HepG2 (cell line): Measurements from ENCODE around the gene PATL2. TPM values are rescaled to one million over a fixed set of nuclear protein-coding genes. Genes with fewer than 3 reads are reported as not detected.
"Not testable (repeated sequence)": the region's sequence is repeated elsewhere in the genome, so short reads cannot be mapped to it uniquely, and the experiment has no call there.

ENCODE experiments used
- ATAC-seq: fragments of 200-7000 bp; cut with Tn5 transposase; 3 replicates; pipeline ENCODE4 v1.9.1; 2020; ENCODE audit warnings: mild to moderate bottlenecking, moderate library complexity
- BruUV-seq: library from RNA; stranded (reverse); fragments of 400-500 nt; replicated peaks from 2 replicates; lab custom pipeline; 2021; lab: Mats Ljungman, UMichigan
- CTCF ChIA-PET: fragments of 300-600 bp; formaldehyde crosslinking; extraction: SDS; loops from one replicate; lab custom pipeline; 2021; ENCODE audit warnings: low total read pairs, inconsistent platforms, low intra/inter-chr PET ratio; lab: Yijun Ruan, JAX
- POLR2A ChIA-PET: fragments of 350-600 bp; sonication (Branson Sonifier 250); formaldehyde crosslinking; loops from one replicate; lab custom pipeline; 2020; ENCODE audit warnings: antibody characterized with exemption, inconsistent platforms; lab: Yijun Ruan, JAX
- DNase-seq: peaks from one replicate; pipeline ENCODE4 v3.0.0-alpha.2; 2015; ENCODE audit warnings: low spot score
- FAIRE-seq: peaks from 3 replicates; lab custom pipeline; 2011; peaks lifted over from hg19 to GRCh38; lab: Jason Lieb, UNC
- H2AFZ ChIP-seq: one replicate; pipeline ENCODE4 v1.6.1; 2011; ENCODE audit warnings: low read length, inconsistent platforms
- H3K27ac ChIP-seq: fragments of 300-600 bp; 3 replicates; pipeline ENCODE4 v1.8.0; 2011; ENCODE audit warnings: mixed run types, mild to moderate bottlenecking, mixed read lengths, low read length, inconsistent platforms; ENCODE audit not compliant: insufficient read depth; ENCODE audit errors: extremely low read length
- H3K27me3 ChIP-seq, 2 experiments: fragments of 200-600 bp in 1 of 2; 2 replicates in 1 of 2; 3 replicates in 1 of 2; pipeline versions ENCODE4 v1.6.0 to v1.8.0; 2011; ENCODE audit warnings: low read length in 2 of 2, mild to moderate bottlenecking in 2 of 2, moderate library complexity in 2 of 2, inconsistent platforms in 1 of 2; ENCODE audit not compliant: insufficient read depth in 2 of 2, control insufficient read depth in 1 of 2
- H3K36me3 ChIP-seq, 2 experiments: fragments of 200-600 bp in 1 of 2; replicated peaks in 1 of 2; 2 replicates in 1 of 2; 3 replicates in 1 of 2; pipeline versions ENCODE4 v1.5.1 to v1.8.0; 2011; ENCODE audit warnings: low read length in 2 of 2, inconsistent platforms in 1 of 2; ENCODE audit not compliant: insufficient read depth in 2 of 2, control insufficient read depth in 1 of 2
- H3K4me1 ChIP-seq: 2 replicates; pipeline ENCODE4 v1.5.1; 2012; ENCODE audit warnings: low read length, inconsistent platforms; ENCODE audit not compliant: insufficient read depth
- H3K4me2 ChIP-seq: 2 replicates; pipeline ENCODE4 v1.6.0; 2011; ENCODE audit warnings: low read depth, low read length, inconsistent platforms
- H3K4me3 ChIP-seq, 3 experiments: fragments of 200-600 bp in 1 of 3; sonication (generic), shearing (Covaris generic) in 1 of 3; replicated peaks in 1 of 3; 2 replicates each; pipeline ENCODE4 v1.5.1; 2011 to 2016; ENCODE audit warnings: low read length in 3 of 3, inconsistent platforms in 2 of 3, low read depth in 2 of 3, mild to moderate bottlenecking in 2 of 3, control low read depth in 1 of 3, mixed read lengths in 1 of 3; ENCODE audit not compliant: insufficient read depth in 1 of 3
- H3K79me2 ChIP-seq: one replicate; pipeline ENCODE4 v1.6.1; 2011; ENCODE audit warnings: low read length, inconsistent platforms; ENCODE audit not compliant: insufficient read depth
- H3K9ac ChIP-seq: 2 replicates; pipeline ENCODE4 v1.6.0; 2011; ENCODE audit warnings: mild to moderate bottlenecking, low read depth, low read length, inconsistent platforms; ENCODE audit not compliant: insufficient read depth
- H3K9me3 ChIP-seq: 2 replicates; pipeline ENCODE4 v1.5.1; 2012; ENCODE audit warnings: mild to moderate bottlenecking, low read length
- H4K20me1 ChIP-seq: 2 replicates; pipeline ENCODE4 v1.6.0; 2011; ENCODE audit warnings: inconsistent platforms, mild to moderate bottlenecking, low read length, moderate library complexity; ENCODE audit not compliant: insufficient read depth
- FOXA3 ChIP-seq: IDR thresholded peaks from 2 replicates; pipeline ENCODE4 v1.6.1; 2016; ENCODE audit warnings: missing genetic modification reagents, missing compliant biosample characterization
- GFI1 ChIP-seq: sonication (generic); formaldehyde crosslinking; IDR thresholded peaks from 2 replicates; pipeline ENCODE4 v1.5.0; 2020; ENCODE audit warnings: missing genetic modification reagents, mild to moderate bottlenecking, borderline replicate concordance
- IKZF5 ChIP-seq: IDR thresholded peaks from 2 replicates; pipeline ENCODE4 v1.6.1; 2018; ENCODE audit warnings: missing genetic modification reagents, mild to moderate bottlenecking, missing compliant biosample characterization
- KLF6 ChIP-seq: IDR thresholded peaks from 2 replicates; pipeline ENCODE4 v1.8.0; 2016; ENCODE audit warnings: missing biosample characterization, missing genetic modification reagents
- PAXIP1 ChIP-seq: sonication (generic); formaldehyde crosslinking; conservative IDR thresholded peaks from 2 replicates; pipeline ENCODE4 v1.4.0; 2020; ENCODE audit warnings: mild to moderate bottlenecking, missing genetic modification reagents, moderate library complexity
- PHF21A ChIP-seq: sonication (generic); formaldehyde crosslinking; IDR thresholded peaks from 2 replicates; pipeline ENCODE4 v1.5.0; 2020; ENCODE audit warnings: mild to moderate bottlenecking, missing genetic modification reagents
- RARA ChIP-seq: IDR thresholded peaks from 2 replicates; pipeline ENCODE4 v1.6.1; 2016; ENCODE audit warnings: missing genetic modification reagents, missing compliant biosample characterization
- RXRB ChIP-seq: IDR thresholded peaks from 2 replicates; pipeline ENCODE4 v1.6.1; 2016; ENCODE audit warnings: borderline replicate concordance, missing genetic modification reagents, missing compliant biosample characterization
- SOX6 ChIP-seq, 2 experiments: fragments of 450-650 bp in 1 of 2; sonication (generic) in 1 of 2; formaldehyde crosslinking in 1 of 2; IDR thresholded peaks; 2 replicates each; pipeline versions ENCODE4 v1.4.0 to v1.6.1; 2017 to 2020; ENCODE audit warnings: antibody characterized with exemption in 1 of 2, mild to moderate bottlenecking in 1 of 2, missing genetic modification reagents in 1 of 2
- ZNF281 ChIP-seq: sonication (generic); formaldehyde crosslinking; IDR thresholded peaks from 2 replicates; pipeline ENCODE4 v1.4.0; 2020; ENCODE audit warnings: missing genetic modification reagents, borderline replicate concordance
- ZNF33B ChIP-seq: sonication (generic); formaldehyde crosslinking; IDR thresholded peaks from 2 replicates; pipeline ENCODE4 v1.5.1; 2020; ENCODE audit warnings: mild to moderate bottlenecking, missing genetic modification reagents
- ZNF547 ChIP-seq: sonication (generic); formaldehyde crosslinking; IDR thresholded peaks from 2 replicates; pipeline ENCODE4 v1.5.1; 2020; ENCODE audit warnings: mild to moderate bottlenecking, missing genetic modification reagents
- ZNF792 ChIP-seq: IDR thresholded peaks from 2 replicates; pipeline ENCODE4 v1.6.1; 2016
- WGBS: methylation state at CpG from one replicate; pipeline ENCODE4 v1.1.6; 2017; ENCODE audit warnings: low lambda C conversion rate; 5-methylcytosine and 5-hydroxymethylcytosine counted together
- in situ Hi-C: cut with HindIII; loops from 2 replicates; pipeline ENCODE4 v1.10.0; 2017; ENCODE audit warnings: low pct_unique_long_range_greater_than_20kb; ENCODE audit not compliant: extremely low pct_ligation_motif_present
- intact Hi-C: fragments of 100-400 bp; cut with micrococcal nuclease; formaldehyde crosslinking; loops from one replicate; pipeline ENCODE4 v1.10.0; 2022; ENCODE audit not compliant: unreplicated experiment
- polyA plus RNA-seq, 8 experiments: library from polyadenylated mRNA; depleted of rRNA in 3 of 8; stranded (reverse) in 7 of 8; unstranded in 1 of 8; fragments of >200 nt; fragmentation: Illumina TruSeq in 4 of 8; extraction: Trizol in 4 of 8; gene quantifications; 2 replicates each; pipeline versions ENCODE4 v1.2.1 to v1.2.3, GENCODE V29; 2011 to 2016; ENCODE audit warnings: low read depth in 4 of 8, missing spikeins in 1 of 8, mixed read lengths in 1 of 8; ENCODE audit not compliant: insufficient read depth in 1 of 8
- total RNA-seq, 5 experiments: library from RNA; depleted of rRNA; stranded (reverse); fragments of >200 nt; fragmentation: Illumina TruSeq; extraction: Trizol; gene quantifications; 2 replicates each; pipeline ENCODE4 v1.2.3, GENCODE V29; 2016; ENCODE audit warnings: low read depth in 1 of 5

The PATL2 gene
- total and polyA plus RNA-seq, 2 of the 13 experiments (the other 11 are each of a cell fraction or from before 2014, with no cell fraction given) = 0.15 to 0.53 TPM

GRCh38 chr15:44682809-44683682 is 28.1 kb downstream of the PATL2 start:
- Histone ChIP-seq H3K4me1 (peaks cover 15% of the 10 kb centered on the region), H3K4me2 (peak overlapping the region; percentile 65), H3K4me3 (peak overlapping the region in 2 of 3 experiments; percentile 16 to 33; a peak in 1 of 6 replicates)
- H3K36me3 ChIP-seq; H3K79me2 ChIP-seq; BruUV-seq; H3K27ac ChIP-seq; H2AFZ ChIP-seq; H3K27me3 ChIP-seq; H3K9me3 ChIP-seq; FAIRE-seq; H4K20me1 ChIP-seq; in situ Hi-C loops; CTCF ChIA-PET; intact Hi-C loops; H3K9ac ChIP-seq; TF ChIP-seq SOX6 (IDR thresholded peaks at IDR 0.05): not testable (repeated sequence)
- ATAC-seq = peak; percentile 43
- POLR2A ChIA-PET = interaction anchor here (1.3 to 3.5 kb wide), 4 partner anchors 20 to 46 kb away, joined by 6 to 29 read pairs (median 12); partner anchors contain the start of genes B2M, PATL2 and SPG11
- peak; percentile 35 for DNase-seq
- WGBS = 16% methylated on average over 6 of the region's 8 CpGs
- peak; percentile 52; the same call in 1 of the 2 replicates for TF ChIP-seq ZNF547
- TF ChIP-seq ZNF281 (CRISPR knock-in tag) = peak; percentile 93
- TF ChIP-seq KLF6 (CRISPR knock-in tag) = 0 out of 2 replicates have a peak, but pooled peaks have one; percentile 21
- TF ChIP-seq FOXA3 = peak; percentile 80
- TF ChIP-seq GFI1 (CRISPR knock-in tag) = 0 out of 2 replicates have a peak, but pooled peaks have one; percentile 33
- peak; percentile 55; the same call in 1 of the 2 replicates for TF ChIP-seq RARA
- TF ChIP-seq ZNF33B (CRISPR knock-in tag) = 0 out of 2 replicates have a peak, but pooled peaks have one; percentile 54
- TF ChIP-seq ZNF792 = 0 out of 2 replicates have a peak, but pooled peaks have one; percentile 31
- 0 out of 2 replicates have a peak, but pooled peaks have one; percentile 28 for TF ChIP-seq SOX6 (CRISPR knock-in tag; IDR thresholded peaks at IDR 0.05)
- peak; percentile 53; the same call in 1 of the 2 replicates for TF ChIP-seq IKZF5 (CRISPR knock-in tag)
- TF ChIP-seq PHF21A = peak; percentile 16; the same call in 1 of the 2 replicates
- TF ChIP-seq RXRB (CRISPR knock-in tag) = 0 out of 2 replicates have a peak, but pooled peaks have one; percentile 14
- 0 out of 2 replicates have a peak, but pooled peaks have one; percentile 15 for TF ChIP-seq PAXIP1 (CRISPR knock-in tag)
